Activated T-cell treated with anti-CD3 and anti-CD28 coated beads, Interleukin-2, amount 50 U/mL, for 72 hours (primary cell): Measurements from ENCODE around the gene FBXL7. TPM values are rescaled to one million over a fixed set of nuclear protein-coding genes. Genes with fewer than 3 reads are reported as not detected.

ENCODE experiments used
- ATAC-seq, 2 donors: fragments of 150-1000 bp; cut with Tn5 transposase; replicated peaks in 1 of 2; 2 replicates each; pipeline ENCODE4 v1.10.0; 2021; ENCODE audit warnings: moderate library complexity in 2 of 2, mild to moderate bottlenecking in 1 of 2
- DNase-seq, 2 donors: peaks; one replicate each; pipeline ENCODE4 v3.0.0; 2021 to 2022; ENCODE audit warnings: mixed read lengths in 1 of 2
- H3K27ac Mint-ChIP-seq: one replicate; pipeline ENCODE4 v1.8.0; 2022; ENCODE audit warnings: mild to moderate bottlenecking, moderate library complexity, mixed read lengths
- H3K27me3 Mint-ChIP-seq: one replicate; pipeline ENCODE4 v1.8.0; 2022; ENCODE audit warnings: low read depth, mixed read lengths
- H3K36me3 Mint-ChIP-seq, 2 donors: one replicate each; pipeline ENCODE4 v1.8.0; 2022; ENCODE audit warnings: mixed read lengths in 2 of 2, mild to moderate bottlenecking in 1 of 2; ENCODE audit not compliant: insufficient read depth in 2 of 2
- H3K4me1 Mint-ChIP-seq: one replicate; pipeline ENCODE4 v1.8.0; 2022; ENCODE audit warnings: low read depth, mixed read lengths
- H3K4me3 Mint-ChIP-seq, 2 donors: one replicate each; pipeline ENCODE4 v1.8.0; 2022; ENCODE audit warnings: mild to moderate bottlenecking in 2 of 2, mixed read lengths in 2 of 2, moderate library complexity in 2 of 2
- H3K9me3 Mint-ChIP-seq, 2 donors: one replicate each; pipeline ENCODE4 v1.8.0; 2022; ENCODE audit warnings: mixed read lengths in 2 of 2
- total RNA-seq, 2 donors: library from RNA; stranded (reverse); gene quantifications; one replicate each; pipeline ENCODE4 v1.2.3, GENCODE V29; 2022

Gene FBXL7
- total RNA-seq, 2 donors from 2014 or later = not detected

GRCh38 chr5:15487228-15487627 lies 12.8 kb upstream of the FBXL7 start:
- Mint-ChIP-seq H3K27me3 (no peaks in the 10 kb centered on the region), H3K36me3 (no peaks in the 10 kb centered on the region), H3K4me1 (no peaks in the 10 kb centered on the region), H3K4me3 (no peak overlapping the region), H3K9me3 (peaks cover 1 to 6% of the 10 kb centered on the region in 2 donors), H3K27ac (no peak overlapping the region)
- no peak for DNase-seq
- no peak for ATAC-seq

GRCh38 chr5:15489571-15490235 lies 10.3 kb upstream of the FBXL7 start:
- DNase-seq (no peak), ATAC-seq (no peak)
- Mint-ChIP-seq H3K4me3 (no peak overlapping the region), H3K27ac (no peak overlapping the region), H3K27me3 (no peaks in the 10 kb centered on the region), H3K9me3 (peaks cover 1 to 9% of the 10 kb centered on the region in 2 donors), H3K4me1 (no peaks in the 10 kb centered on the region), H3K36me3 (no peaks in the 10 kb centered on the region)

GRCh38 chr5:15492545-15492944 lies 7.4 kb upstream of the FBXL7 start:
- Mint-ChIP-seq H3K36me3 (no peaks in the 10 kb centered on the region), H3K4me3 (no peak overlapping the region), H3K27ac (no peak overlapping the region), H3K4me1 (no peaks in the 10 kb centered on the region), H3K27me3 (no peaks in the 10 kb centered on the region), H3K9me3 (peaks cover 1 to 9% of the 10 kb centered on the region in 2 donors)
- DNase-seq (no peak), ATAC-seq (no peak)

GRCh38 chr5:15493501-15493900 lies 6.5 kb upstream of the FBXL7 start:
- ATAC-seq = no peak
- Mint-ChIP-seq H3K27ac (no peak overlapping the region), H3K4me3 (no peak overlapping the region), H3K9me3 (peaks cover 1 to 9% of the 10 kb centered on the region in 2 donors), H3K27me3 (peaks cover 8% of the 10 kb centered on the region), H3K36me3 (peaks cover 1% of the 10 kb centered on the region in 2 donors), H3K4me1 (no peaks in the 10 kb centered on the region)
- DNase-seq = no peak

GRCh38 chr5:15495026-15495425 lies 5.0 kb upstream of the FBXL7 start:
- DNase-seq = no peak
- H3K4me1 Mint-ChIP-seq = no peaks in the 10 kb centered on the region
- H3K27me3 Mint-ChIP-seq = peaks cover 21% of the 10 kb centered on the region
- peaks cover under 1 to 8% of the 10 kb centered on the region in 2 donors for H3K9me3 Mint-ChIP-seq
- ATAC-seq = no peak
- no peak overlapping the region for H3K27ac Mint-ChIP-seq
- H3K36me3 Mint-ChIP-seq = peaks cover 1% of the 10 kb centered on the region in 2 donors
- H3K4me3 Mint-ChIP-seq = no peak overlapping the region

GRCh38 chr5:15496886-15497285 lies 3.1 kb upstream of the FBXL7 start:
- peaks cover 35% of the 10 kb centered on the region for H3K27me3 Mint-ChIP-seq
- H3K36me3 Mint-ChIP-seq = peaks cover 1% of the 10 kb centered on the region in 2 donors
- H3K27ac Mint-ChIP-seq = no peak overlapping the region
- no peaks in the 10 kb centered on the region for H3K4me1 Mint-ChIP-seq
- ATAC-seq (no peak), DNase-seq (no peak)
- peaks cover 0 to 5% of the 10 kb centered on the region in 2 donors for H3K9me3 Mint-ChIP-seq
- no peak overlapping the region for H3K4me3 Mint-ChIP-seq

GRCh38 chr5:15500325-15501001 lies 483 bp downstream of the FBXL7 start:
- no peaks in the 10 kb centered on the region for H3K4me1 Mint-ChIP-seq

GRCh38 chr5:15501091-15501791 lies 1.3 kb downstream of the FBXL7 start:
- H3K27me3 Mint-ChIP-seq = peaks cover 42% of the 10 kb centered on the region
- DNase-seq (no peak), ATAC-seq (no peak)
- peaks cover 1 to 3% of the 10 kb centered on the region in 2 donors for H3K36me3 Mint-ChIP-seq
- peaks cover 0 to 1% of the 10 kb centered on the region in 2 donors for H3K9me3 Mint-ChIP-seq
- H3K27ac Mint-ChIP-seq = no peak overlapping the region
- H3K4me3 Mint-ChIP-seq = no peak overlapping the region
- H3K4me1 Mint-ChIP-seq = no peaks in the 10 kb centered on the region

More at GRCh38 chr5:15500325-15501001, 483 bp downstream of the FBXL7 start:
- DNase-seq = no peak
- Mint-ChIP-seq H3K9me3 (peaks cover 0 to 1% of the 10 kb centered on the region in 2 donors), H3K36me3 (peaks cover 1 to 3% of the 10 kb centered on the region in 2 donors), H3K4me3 (no peak overlapping the region), H3K27ac (no peak overlapping the region), H3K27me3 (peaks cover 42% of the 10 kb centered on the region)
- ATAC-seq = no peak

GRCh38 chr5:15502208-15502607 lies 2.2 kb downstream of the FBXL7 start:
- H3K4me3 Mint-ChIP-seq = no peak overlapping the region
- ATAC-seq (no peak), DNase-seq (no peak)
- H3K36me3 Mint-ChIP-seq = peaks cover 1 to 3% of the 10 kb centered on the region in 2 donors
- no peaks in the 10 kb centered on the region for H3K4me1 Mint-ChIP-seq
- peaks cover 42% of the 10 kb centered on the region for H3K27me3 Mint-ChIP-seq
- H3K9me3 Mint-ChIP-seq = peaks cover 0 to 1% of the 10 kb centered on the region in 2 donors
- no peak overlapping the region for H3K27ac Mint-ChIP-seq

GRCh38 chr5:15506146-15506545 lies 6.2 kb downstream of the FBXL7 start:
- peaks cover 0 to 1% of the 10 kb centered on the region in 2 donors for H3K9me3 Mint-ChIP-seq
- ATAC-seq (no peak), DNase-seq (no peak)
- no peaks in the 10 kb centered on the region for H3K4me1 Mint-ChIP-seq
- peaks cover 13% of the 10 kb centered on the region for H3K27me3 Mint-ChIP-seq
- no peak overlapping the region for H3K27ac Mint-ChIP-seq
- H3K4me3 Mint-ChIP-seq = no peak overlapping the region
- H3K36me3 Mint-ChIP-seq = peaks cover 0 to 2% of the 10 kb centered on the region in 2 donors

- H3K36me3 Mint-ChIP-seq = peaks cover 0 to 2% of the 10 kb centered on the region in 2 donors
- peaks cover 7% of the 10 kb centered on the region for H3K27me3 Mint-ChIP-seq
- DNase-seq = no peak
- H3K27ac Mint-ChIP-seq = no peak overlapping the region
- H3K9me3 Mint-ChIP-seq = peaks cover 0 to 1% of the 10 kb centered on the region in 2 donors
- H3K4me1 Mint-ChIP-seq = no peaks in the 10 kb centered on the region
- no peak for ATAC-seq
- H3K4me3 Mint-ChIP-seq = no peak overlapping the region
Observed at GRCh38 chr5:15506897-15507296, 6.9 kb downstream of the FBXL7 start.

GRCh38 chr5:15510092-15510491 lies 10.1 kb downstream of the FBXL7 start:
- no peak for DNase-seq
- Mint-ChIP-seq H3K27me3 (no peaks in the 10 kb centered on the region), H3K27ac (no peak overlapping the region), H3K9me3 (no peaks in the 10 kb centered on the region), H3K4me1 (no peaks in the 10 kb centered on the region), H3K36me3 (no peaks in the 10 kb centered on the region), H3K4me3 (no peak overlapping the region)
- ATAC-seq = no peak

- Mint-ChIP-seq H3K36me3 (no peaks in the 10 kb centered on the region), H3K27me3 (no peaks in the 10 kb centered on the region), H3K4me3 (no peak overlapping the region), H3K27ac (no peak overlapping the region), H3K9me3 (no peaks in the 10 kb centered on the region), H3K4me1 (no peaks in the 10 kb centered on the region)
- DNase-seq (no peak), ATAC-seq (no peak)
Observed at GRCh38 chr5:15510831-15511230, 10.9 kb downstream of the FBXL7 start.
